Choroid plexus epithelial cell (primary cell): Measurements from ENCODE around the gene UCN3.

Experiments
- DNase-seq: peaks from one replicate; pipeline ENCODE4 v3.0.0-alpha.2; 2010; ENCODE audit warnings: low read depth
- H3K4me3 ChIP-seq: 2 replicates; pipeline ENCODE4 v1.5.1; 2011; ENCODE audit warnings: low read depth, mild to moderate bottlenecking, control low read depth, low read length, moderate library complexity
- TF ChIP-seq, protein P1 (sequence below): conservative IDR thresholded peaks from 2 replicates; pipeline ENCODE4 v1.5.1; 2011; ENCODE audit warnings: low read depth, mild to moderate bottlenecking, control low read depth, inconsistent platforms, low read length, moderate library complexity

UCN3 gene

DNA sequence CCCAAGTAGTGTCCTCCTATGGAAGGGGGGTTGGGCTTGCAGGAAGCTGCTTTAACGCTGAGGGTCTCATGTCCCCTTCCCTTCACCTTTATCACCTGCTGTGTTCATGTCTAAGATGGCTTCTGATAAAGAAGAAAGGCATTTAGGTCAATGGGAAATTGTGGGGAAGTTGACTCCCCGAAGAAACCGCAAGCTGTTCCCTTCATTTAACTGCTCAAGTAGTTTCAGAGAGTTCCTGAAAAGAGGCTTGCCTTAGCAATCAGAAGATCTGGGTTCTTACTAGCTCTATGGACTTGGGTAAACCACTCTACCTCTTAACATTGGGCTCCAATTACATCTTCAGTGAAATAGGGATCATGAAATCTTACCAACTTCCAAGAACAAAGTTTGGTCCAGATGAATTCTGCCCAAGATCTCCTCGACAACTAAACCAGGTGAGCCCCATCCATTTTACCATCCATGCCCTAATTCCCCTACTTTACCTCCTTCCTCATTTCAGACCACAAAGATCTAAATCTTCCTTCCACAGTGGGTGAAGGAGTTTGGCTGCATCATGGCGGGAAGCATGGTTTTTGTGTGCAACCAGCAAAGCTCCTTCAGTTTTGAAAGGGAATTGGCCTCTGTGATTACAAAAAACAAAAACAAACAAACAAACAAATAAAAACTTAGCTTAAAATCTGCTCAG lies 30.4 kb upstream of the UCN3 start:
- TF ChIP-seq, protein P1, sequence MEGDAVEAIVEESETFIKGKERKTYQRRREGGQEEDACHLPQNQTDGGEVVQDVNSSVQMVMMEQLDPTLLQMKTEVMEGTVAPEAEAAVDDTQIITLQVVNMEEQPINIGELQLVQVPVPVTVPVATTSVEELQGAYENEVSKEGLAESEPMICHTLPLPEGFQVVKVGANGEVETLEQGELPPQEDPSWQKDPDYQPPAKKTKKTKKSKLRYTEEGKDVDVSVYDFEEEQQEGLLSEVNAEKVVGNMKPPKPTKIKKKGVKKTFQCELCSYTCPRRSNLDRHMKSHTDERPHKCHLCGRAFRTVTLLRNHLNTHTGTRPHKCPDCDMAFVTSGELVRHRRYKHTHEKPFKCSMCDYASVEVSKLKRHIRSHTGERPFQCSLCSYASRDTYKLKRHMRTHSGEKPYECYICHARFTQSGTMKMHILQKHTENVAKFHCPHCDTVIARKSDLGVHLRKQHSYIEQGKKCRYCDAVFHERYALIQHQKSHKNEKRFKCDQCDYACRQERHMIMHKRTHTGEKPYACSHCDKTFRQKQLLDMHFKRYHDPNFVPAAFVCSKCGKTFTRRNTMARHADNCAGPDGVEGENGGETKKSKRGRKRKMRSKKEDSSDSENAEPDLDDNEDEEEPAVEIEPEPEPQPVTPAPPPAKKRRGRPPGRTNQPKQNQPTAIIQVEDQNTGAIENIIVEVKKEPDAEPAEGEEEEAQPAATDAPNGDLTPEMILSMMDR = no peak
- no peak overlapping the region for H3K4me3 ChIP-seq
- DNase-seq = no peak

DNA sequence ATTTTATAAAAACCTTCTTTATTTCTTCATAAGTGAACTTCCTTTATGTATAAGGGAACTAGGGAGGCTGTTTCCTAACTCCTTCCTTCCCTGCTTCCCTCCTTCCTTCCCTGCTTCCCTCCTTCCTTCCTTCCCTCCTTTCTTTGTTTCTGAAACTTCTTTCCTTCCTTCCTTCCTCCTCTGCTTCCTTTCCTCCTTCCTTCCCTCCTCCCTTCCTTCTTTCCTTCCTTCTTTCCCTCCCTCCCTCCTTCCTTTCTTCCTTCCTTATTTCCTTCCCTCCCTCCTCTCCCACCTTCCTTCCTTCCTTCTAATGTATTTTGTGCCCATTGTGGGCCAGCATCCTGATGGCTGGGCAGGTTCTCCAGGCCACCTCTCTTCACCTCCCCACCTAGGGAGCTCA lies 26.8 kb upstream of the UCN3 start:
- H3K4me3 ChIP-seq = no peak overlapping the region
- DNase-seq = no peak
- TF ChIP-seq, protein P1 = no peak

DNA sequence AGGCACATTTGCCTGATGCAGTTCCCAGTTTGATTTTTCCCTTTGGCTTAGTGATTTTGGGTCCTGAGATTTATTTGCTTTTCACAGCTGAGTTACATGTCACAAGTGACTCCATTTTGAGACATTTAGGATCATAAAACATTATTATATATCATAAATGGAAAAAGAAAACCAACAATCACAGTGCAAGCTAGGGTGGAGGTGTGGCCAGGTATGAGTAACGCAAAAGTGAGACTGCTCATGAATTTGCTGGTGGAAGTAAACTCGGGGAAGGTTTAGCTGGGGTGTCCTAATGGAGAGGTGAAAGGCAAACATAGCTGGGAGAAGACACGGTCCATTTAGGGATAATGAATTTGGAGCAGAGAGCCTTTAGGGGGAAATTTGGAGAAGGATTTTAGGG lies 21.7 kb upstream of the UCN3 start:
- TF ChIP-seq, protein P1 = no peak
- DNase-seq = no peak
- H3K4me3 ChIP-seq = no peak overlapping the region

DNA sequence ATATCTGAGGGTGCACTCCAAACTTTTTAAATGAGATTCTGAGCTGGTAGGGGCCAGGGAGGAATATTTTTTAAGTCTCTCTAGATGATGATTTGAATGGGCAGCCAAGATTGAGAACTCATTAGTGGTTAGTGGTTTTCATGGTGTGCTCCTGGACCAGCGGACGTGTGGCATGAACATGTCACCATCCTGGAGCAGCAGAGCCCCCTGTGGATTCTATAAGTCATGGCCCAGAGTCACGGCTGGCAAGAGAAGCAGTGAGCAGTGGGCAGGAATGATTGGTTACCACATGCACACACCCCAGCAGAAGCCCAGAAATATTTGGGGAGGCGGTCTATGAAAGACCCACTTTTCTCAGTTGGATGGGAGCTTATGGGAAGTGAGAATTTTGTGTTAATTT lies 21.2 kb upstream of the UCN3 start:
- DNase-seq = peak; percentile 13
- H3K4me3 ChIP-seq = no peak overlapping the region
- TF ChIP-seq, protein P1 = peak; percentile 8

DNA sequence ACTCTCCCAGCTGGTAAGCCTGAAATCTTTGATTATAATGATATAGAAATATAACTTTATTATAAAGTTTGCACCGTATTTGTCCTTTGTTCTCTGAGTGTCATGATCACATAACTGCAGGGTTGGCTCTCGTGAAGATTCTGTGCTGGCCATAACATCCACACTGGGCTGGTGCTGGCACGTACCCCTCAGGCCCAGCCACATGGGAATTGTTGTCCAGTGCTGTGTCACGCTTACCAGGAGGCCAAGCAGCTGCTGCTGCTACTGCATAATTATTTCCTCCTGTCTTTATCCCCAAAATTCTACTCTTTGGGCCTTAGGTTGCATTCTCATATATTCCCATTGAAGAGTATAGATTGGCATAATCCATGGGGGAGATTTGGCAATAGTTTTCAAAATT lies 20.8 kb upstream of the UCN3 start:
- DNase-seq = no peak
- TF ChIP-seq, protein P1 = no peak
- H3K4me3 ChIP-seq = no peak overlapping the region

DNA sequence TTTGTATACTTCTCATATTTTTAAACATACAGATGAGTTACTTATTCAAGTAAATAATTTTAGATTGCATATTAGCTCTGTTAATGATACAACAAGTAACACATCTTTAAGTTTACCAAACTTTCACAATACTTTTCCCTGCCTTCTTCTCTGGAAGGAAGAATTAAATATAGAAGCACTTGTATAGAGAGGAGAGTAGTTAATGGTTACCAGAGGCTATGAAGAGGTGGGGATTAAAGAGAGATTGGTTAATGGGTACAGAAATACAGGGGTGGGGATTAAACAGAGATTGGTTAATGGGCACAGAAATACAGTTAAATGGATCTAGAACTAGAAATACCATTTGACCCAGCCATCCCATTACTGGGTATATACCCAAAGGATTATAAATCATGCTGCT lies 20.0 kb upstream of the UCN3 start:
- H3K4me3 ChIP-seq = no peak overlapping the region
- DNase-seq = no peak
- TF ChIP-seq, protein P1 = no peak

DNA sequence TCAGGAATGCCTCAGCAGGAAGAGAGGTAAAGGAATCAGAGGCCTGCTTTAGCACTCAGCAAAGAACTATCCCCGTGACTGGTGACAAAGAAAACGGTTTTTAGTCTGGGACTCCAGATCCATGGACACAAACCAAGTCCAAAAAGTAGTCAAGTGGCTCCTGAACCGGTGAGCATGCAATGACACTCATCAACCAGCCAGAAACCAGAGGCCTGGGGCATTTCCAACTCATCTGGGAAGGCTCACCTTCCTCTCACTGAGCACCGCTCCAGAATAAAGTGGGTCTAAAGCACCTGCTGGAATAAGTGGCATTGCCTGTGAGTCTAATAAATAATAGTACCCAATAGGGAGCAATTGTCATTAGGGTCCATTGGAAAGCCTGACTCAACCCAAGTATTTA lies 17.9 kb upstream of the UCN3 start:
- H3K4me3 ChIP-seq = no peak overlapping the region
- TF ChIP-seq, protein P1 = no peak
- no peak for DNase-seq
